H9 (cell line): Measurements from ENCODE around the gene SEC61A1. TPM values are rescaled to one million over a fixed set of nuclear protein-coding genes. Genes with fewer than 3 reads are reported as not detected.

Source experiments
- DNase-seq: peaks from one replicate; pipeline ENCODE4 v3.0.0-alpha.2; 2017
- H2AFZ ChIP-seq: one replicate; pipeline ENCODE4 v1.6.1; 2013; ENCODE audit warnings: mild to moderate bottlenecking, low read length, control low read depth, moderate library complexity
- H2AK5ac ChIP-seq: 2 replicates; pipeline ENCODE4 v1.6.1; 2013; ENCODE audit warnings: low read length, control low read depth, mixed read lengths; ENCODE audit not compliant: insufficient read length
- H2BK120ac ChIP-seq: one replicate; pipeline ENCODE4 v1.6.1; 2013; ENCODE audit warnings: low read depth, mild to moderate bottlenecking, low read length, control low read depth, inconsistent platforms; ENCODE audit not compliant: poor library complexity, severe bottlenecking
- H2BK12ac ChIP-seq: 2 replicates; pipeline ENCODE4 v1.6.1; 2013; ENCODE audit warnings: low read length, control low read depth, mixed read lengths, low read depth; ENCODE audit not compliant: insufficient read length
- H2BK15ac ChIP-seq: 2 replicates; pipeline ENCODE4 v1.6.1; 2013; ENCODE audit warnings: low read depth, low read length, control low read depth
- H2BK20ac ChIP-seq: one replicate; pipeline ENCODE4 v1.6.1; 2013; ENCODE audit warnings: low read depth, mild to moderate bottlenecking, low read length, control low read depth, inconsistent platforms; ENCODE audit not compliant: poor library complexity, severe bottlenecking
- H2BK5ac ChIP-seq: 2 replicates; pipeline ENCODE4 v1.6.1; 2013; ENCODE audit warnings: low read length, control low read depth, mixed read lengths; ENCODE audit not compliant: insufficient read length
- H3K14ac ChIP-seq: 2 replicates; pipeline ENCODE4 v1.6.1; 2013; ENCODE audit warnings: low read length, control low read depth; ENCODE audit not compliant: insufficient read depth
- H3K18ac ChIP-seq: 2 replicates; pipeline ENCODE4 v1.6.1; 2013; ENCODE audit warnings: low read depth, mild to moderate bottlenecking, mixed read lengths, low read length, control low read depth; ENCODE audit not compliant: insufficient read length
- H3K23ac ChIP-seq: 2 replicates; pipeline ENCODE4 v1.6.1; 2013; ENCODE audit warnings: low read length, control low read depth, mixed read lengths, low read depth; ENCODE audit not compliant: insufficient read length
- H3K23me2 ChIP-seq: 2 replicates; pipeline ENCODE4 v1.6.1; 2013; ENCODE audit warnings: low read depth, mild to moderate bottlenecking, mixed read lengths, low read length, control low read depth; ENCODE audit not compliant: insufficient read length, poor library complexity, severe bottlenecking
- H3K27ac ChIP-seq: 2 replicates; pipeline ENCODE4 v1.5.1; 2013; ENCODE audit warnings: low read length, control low read depth, mixed read lengths, low read depth; ENCODE audit not compliant: insufficient read length
- H3K27me3 ChIP-seq: 2 replicates; pipeline ENCODE4 v1.6.1; 2013; ENCODE audit warnings: low read length, control low read depth, inconsistent platforms; ENCODE audit not compliant: insufficient read depth
- H3K4ac ChIP-seq: 2 replicates; pipeline ENCODE4 v1.6.1; 2013; ENCODE audit warnings: low read depth, mild to moderate bottlenecking, control low read depth, inconsistent platforms, low read length, moderate library complexity
- H3K4me1 ChIP-seq: 2 replicates; pipeline ENCODE4 v1.6.1; 2013; ENCODE audit warnings: low read length, control low read depth, inconsistent platforms; ENCODE audit not compliant: insufficient read depth
- H3K4me2 ChIP-seq: 2 replicates; pipeline ENCODE4 v1.6.1; 2013; ENCODE audit warnings: low read length, control low read depth, mixed read lengths; ENCODE audit not compliant: insufficient read length, insufficient read depth
- H3K56ac ChIP-seq: 2 replicates; pipeline ENCODE4 v1.6.1; 2013; ENCODE audit warnings: low read depth, mild to moderate bottlenecking, mixed read lengths, low read length, control low read depth; ENCODE audit not compliant: insufficient read length
- H3K79me1 ChIP-seq: 2 replicates; pipeline ENCODE4 v1.6.1; 2013; ENCODE audit warnings: low read depth, mild to moderate bottlenecking, moderate library complexity, low read length, control low read depth, inconsistent platforms; ENCODE audit not compliant: insufficient read depth, poor library complexity, severe bottlenecking
- H3K79me2 ChIP-seq: 2 replicates; pipeline ENCODE4 v1.6.1; 2013; ENCODE audit warnings: low read length, control low read depth, inconsistent platforms; ENCODE audit not compliant: insufficient read depth
- H3K9ac ChIP-seq: 2 replicates; pipeline ENCODE4 v1.6.1; 2013; ENCODE audit warnings: low read length, control low read depth, mixed read lengths; ENCODE audit not compliant: insufficient read length; ENCODE audit errors: extremely low read depth
- H3K9me3 ChIP-seq: one replicate; pipeline ENCODE4 v1.6.1; 2013; ENCODE audit warnings: low read depth, low read length, inconsistent platforms; ENCODE audit not compliant: control insufficient read depth
- H3T11ph ChIP-seq: one replicate; pipeline ENCODE4 v1.6.1; 2013; ENCODE audit warnings: mild to moderate bottlenecking, low read length, control low read depth, inconsistent platforms
- H4K20me1 ChIP-seq: one replicate; pipeline ENCODE4 v1.6.1; 2013; ENCODE audit not compliant: control insufficient read depth, insufficient read length, insufficient read depth
- H4K5ac ChIP-seq: 2 replicates; pipeline ENCODE4 v1.6.1; 2013; ENCODE audit warnings: low read depth, mild to moderate bottlenecking, mixed read lengths, low read length, control low read depth; ENCODE audit not compliant: insufficient read length
- H4K8ac ChIP-seq: replicated peaks from 2 replicates; pipeline ENCODE4 v1.6.1; 2013; ENCODE audit warnings: low read length, control low read depth, mixed read lengths, low read depth; ENCODE audit not compliant: insufficient read length
- H4K91ac ChIP-seq: 2 replicates; pipeline ENCODE4 v1.6.1; 2013; ENCODE audit warnings: low read depth, mild to moderate bottlenecking, moderate library complexity, mixed read lengths, low read length, control low read depth; ENCODE audit not compliant: insufficient read length
- H3K27ac Mint-ChIP-seq, 3 experiments: 2 replicates in 2 of 3; 3 replicates in 1 of 3; pipeline ENCODE4 v1.8.0; 2020 to 2021; ENCODE audit warnings: mixed read lengths in 3 of 3, mild to moderate bottlenecking in 1 of 3, moderate library complexity in 1 of 3
- H3K27me3 Mint-ChIP-seq: 2 replicates; pipeline ENCODE4 v1.8.0; 2021; ENCODE audit warnings: low read depth, mild to moderate bottlenecking, moderate library complexity, mixed read lengths
- H3K36me3 Mint-ChIP-seq, 3 experiments: 2 replicates in 2 of 3; 3 replicates in 1 of 3; pipeline ENCODE4 v1.8.0; 2020 to 2021; ENCODE audit warnings: low read depth in 3 of 3, mixed read lengths in 3 of 3; ENCODE audit not compliant: insufficient read depth in 1 of 3
- H3K4me1 Mint-ChIP-seq, 2 experiments: 2 replicates each; pipeline ENCODE4 v1.8.0; 2020; ENCODE audit warnings: mixed read lengths in 2 of 2
- H3K4me3 Mint-ChIP-seq, 2 experiments: 2 replicates in 1 of 2; 3 replicates in 1 of 2; pipeline ENCODE4 v1.8.0; 2020 to 2021; ENCODE audit warnings: mild to moderate bottlenecking in 2 of 2, mixed read lengths in 2 of 2, moderate library complexity in 1 of 2
- H3K9me3 Mint-ChIP-seq, 2 experiments: 2 replicates in 1 of 2; 3 replicates in 1 of 2; pipeline ENCODE4 v1.8.0; 2020; ENCODE audit warnings: mild to moderate bottlenecking in 2 of 2, mixed read lengths in 2 of 2, moderate library complexity in 1 of 2
- WGBS: extraction: QIAGEN DNeasy Blood & Tissue Kit; methylation state at CpG from one replicate; pipeline ENCODE4 v1.1.7; 2013; ENCODE audit warnings: missing lambda C conversion rate, low lambda C conversion rate, mixed read lengths; ENCODE audit not compliant: insufficient read length; ENCODE audit errors: extremely low coverage; 5-methylcytosine and 5-hydroxymethylcytosine counted together
- total RNA-seq: library from RNA; stranded (reverse); gene quantifications from 2 replicates; pipeline ENCODE4 v1.2.1, GENCODE V29; 2021
- TF ChIP-seq, protein P1 (sequence below): fragments of 200-600 bp; sonication (generic); conservative IDR thresholded peaks from 3 replicates; pipeline ENCODE4 v1.8.0; 2021; ENCODE audit warnings: antibody characterized with exemption, mild to moderate bottlenecking

Gene SEC61A1
- total RNA-seq, 1 experiment from 2014 or later, result 146 TPM

- H2BK15ac ChIP-seq, result no peak overlapping the region
- H3K27ac Mint-ChIP-seq, result no peak overlapping the region
- no peak overlapping the region for H3K23ac ChIP-seq
- H3K56ac ChIP-seq, result no peak overlapping the region
- no peaks in the 10 kb centered on the region for H3K79me1 ChIP-seq
- no peak overlapping the region for H3T11ph ChIP-seq
- H3K4me1 ChIP-seq, result no peaks in the 10 kb centered on the region
- no peak overlapping the region for H2BK5ac ChIP-seq
- no peaks in the 10 kb centered on the region for H3K4me1 Mint-ChIP-seq
- no peak overlapping the region for H2BK12ac ChIP-seq
- H3K4me3 Mint-ChIP-seq, result no peak overlapping the region
- no peaks in the 10 kb centered on the region for H3K9me3 Mint-ChIP-seq
- H4K91ac ChIP-seq, result no peak overlapping the region
- H3K4me2 ChIP-seq, result no peak overlapping the region
- H3K27ac ChIP-seq, result no peak overlapping the region
- H3K14ac ChIP-seq, result no peak overlapping the region
- no peak overlapping the region for H2BK20ac ChIP-seq
- H3K9me3 ChIP-seq, result no peaks in the 10 kb centered on the region
- no peak overlapping the region for H3K4ac ChIP-seq
- no peaks in the 10 kb centered on the region for H3K23me2 ChIP-seq
- peaks cover 1% of the 10 kb centered on the region; the same call in 1 of the 2 replicates for H3K27me3 Mint-ChIP-seq
- no peak overlapping the region for H2AK5ac ChIP-seq
- H4K5ac ChIP-seq, result no peak overlapping the region
- no CpG with 5 or more reads among the region's 4 CpGs for WGBS
- no peak overlapping the region for H3K18ac ChIP-seq
- H3K36me3 Mint-ChIP-seq, result peaks cover 65 to 95% (median 90%) of the 10 kb centered on the region in 3 experiments
- no peak overlapping the region for H3K9ac ChIP-seq
- H2AFZ ChIP-seq, result no peak overlapping the region
- H3K27me3 ChIP-seq, result no peaks in the 10 kb centered on the region
- TF ChIP-seq, protein P1, sequence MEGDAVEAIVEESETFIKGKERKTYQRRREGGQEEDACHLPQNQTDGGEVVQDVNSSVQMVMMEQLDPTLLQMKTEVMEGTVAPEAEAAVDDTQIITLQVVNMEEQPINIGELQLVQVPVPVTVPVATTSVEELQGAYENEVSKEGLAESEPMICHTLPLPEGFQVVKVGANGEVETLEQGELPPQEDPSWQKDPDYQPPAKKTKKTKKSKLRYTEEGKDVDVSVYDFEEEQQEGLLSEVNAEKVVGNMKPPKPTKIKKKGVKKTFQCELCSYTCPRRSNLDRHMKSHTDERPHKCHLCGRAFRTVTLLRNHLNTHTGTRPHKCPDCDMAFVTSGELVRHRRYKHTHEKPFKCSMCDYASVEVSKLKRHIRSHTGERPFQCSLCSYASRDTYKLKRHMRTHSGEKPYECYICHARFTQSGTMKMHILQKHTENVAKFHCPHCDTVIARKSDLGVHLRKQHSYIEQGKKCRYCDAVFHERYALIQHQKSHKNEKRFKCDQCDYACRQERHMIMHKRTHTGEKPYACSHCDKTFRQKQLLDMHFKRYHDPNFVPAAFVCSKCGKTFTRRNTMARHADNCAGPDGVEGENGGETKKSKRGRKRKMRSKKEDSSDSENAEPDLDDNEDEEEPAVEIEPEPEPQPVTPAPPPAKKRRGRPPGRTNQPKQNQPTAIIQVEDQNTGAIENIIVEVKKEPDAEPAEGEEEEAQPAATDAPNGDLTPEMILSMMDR, result no peak
- no peaks in the 10 kb centered on the region for H3K79me2 ChIP-seq
- H2BK120ac ChIP-seq, result no peak overlapping the region
- H4K8ac ChIP-seq, result no peak overlapping the region
- no peak for DNase-seq
- H4K20me1 ChIP-seq, result no peaks in the 10 kb centered on the region
These were observed 13.9 kb downstream of the SEC61A1 start for GRCh38 chr3:128066114-128066513.
